Islet precursor cell (in vitro differentiated cells): Measurements from ENCODE around the gene CIC.

Source experiments
- DNase-seq: peaks from one replicate; pipeline ENCODE4 v3.0.0-alpha.2; 2018

Gene CIC

DNA sequence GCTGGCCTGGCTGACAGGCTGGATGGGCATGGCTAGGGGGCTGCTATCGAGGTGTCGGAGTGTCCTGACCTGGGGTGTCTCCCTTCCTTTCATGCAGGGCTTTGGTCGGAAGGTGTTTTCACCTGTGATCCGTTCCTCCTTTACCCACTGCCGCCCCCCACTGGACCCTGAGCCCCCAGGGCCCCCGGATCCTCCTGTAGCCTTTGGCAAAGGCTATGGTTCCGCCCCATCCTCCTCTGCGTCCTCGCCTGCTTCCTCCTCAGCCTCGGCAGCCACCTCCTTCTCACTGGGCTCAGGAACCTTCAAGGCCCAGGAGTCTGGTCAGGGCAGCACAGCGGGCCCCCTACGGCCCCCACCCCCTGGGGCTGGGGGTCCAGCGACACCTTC is 21.1 kb downstream of the CIC start:
- no peak for DNase-seq

DNA sequence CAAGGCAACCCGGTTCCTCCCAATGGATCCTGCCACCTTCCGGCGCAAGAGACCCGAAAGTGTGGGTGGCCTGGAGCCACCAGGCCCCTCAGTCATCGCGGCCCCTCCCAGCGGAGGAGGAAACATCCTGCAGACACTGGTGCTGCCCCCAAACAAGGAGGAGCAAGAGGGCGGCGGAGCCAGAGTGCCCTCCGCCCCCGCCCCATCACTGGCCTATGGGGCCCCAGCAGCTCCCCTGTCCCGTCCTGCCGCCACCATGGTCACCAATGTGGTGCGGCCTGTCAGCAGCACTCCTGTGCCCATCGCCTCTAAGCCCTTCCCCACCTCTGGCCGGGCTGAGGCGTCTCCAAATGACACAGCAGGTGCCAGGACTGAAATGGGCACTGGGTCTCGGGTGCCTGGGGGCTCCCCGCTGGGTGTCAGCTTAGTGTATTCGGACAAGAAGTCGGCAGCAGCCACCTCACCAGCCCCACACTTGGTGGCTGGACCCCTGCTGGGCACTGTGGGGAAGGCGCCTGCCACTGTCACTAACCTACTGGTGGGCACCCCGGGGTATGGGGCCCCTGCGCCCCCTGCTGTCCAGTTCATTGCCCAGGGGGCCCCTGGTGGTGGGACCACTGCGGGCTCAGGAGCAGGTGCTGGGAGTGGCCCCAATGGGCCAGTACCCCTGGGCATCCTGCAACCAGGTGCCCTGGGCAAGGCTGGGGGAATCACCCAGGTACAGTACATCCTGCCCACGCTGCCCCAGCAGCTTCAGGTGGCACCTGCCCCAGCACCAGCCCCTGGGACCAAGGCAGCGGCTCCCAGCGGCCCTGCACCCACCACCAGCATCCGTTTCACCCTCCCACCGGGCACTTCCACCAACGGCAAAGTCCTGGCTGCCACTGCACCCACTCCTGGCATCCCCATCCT is 21.7 kb downstream of the CIC start:
- DNase-seq, result peak; percentile 78

DNA sequence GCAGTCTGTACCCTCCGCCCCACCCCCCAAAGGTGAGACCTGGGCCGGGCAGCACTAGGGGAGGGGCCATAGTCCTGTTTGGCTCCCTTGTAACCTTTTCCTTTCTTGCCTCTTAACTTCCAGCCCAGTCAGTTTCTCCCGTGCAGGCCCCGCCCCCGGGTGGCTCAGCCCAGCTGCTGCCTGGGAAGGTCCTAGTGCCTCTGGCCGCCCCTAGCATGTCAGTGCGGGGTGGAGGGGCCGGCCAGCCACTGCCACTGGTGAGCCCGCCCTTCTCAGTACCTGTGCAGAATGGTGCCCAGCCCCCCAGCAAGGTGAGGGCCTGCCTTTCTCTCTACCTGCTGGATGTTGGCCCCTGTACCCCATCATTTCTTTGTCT is 22.4 kb downstream of the CIC start:
- DNase-seq, result no peak

DNA sequence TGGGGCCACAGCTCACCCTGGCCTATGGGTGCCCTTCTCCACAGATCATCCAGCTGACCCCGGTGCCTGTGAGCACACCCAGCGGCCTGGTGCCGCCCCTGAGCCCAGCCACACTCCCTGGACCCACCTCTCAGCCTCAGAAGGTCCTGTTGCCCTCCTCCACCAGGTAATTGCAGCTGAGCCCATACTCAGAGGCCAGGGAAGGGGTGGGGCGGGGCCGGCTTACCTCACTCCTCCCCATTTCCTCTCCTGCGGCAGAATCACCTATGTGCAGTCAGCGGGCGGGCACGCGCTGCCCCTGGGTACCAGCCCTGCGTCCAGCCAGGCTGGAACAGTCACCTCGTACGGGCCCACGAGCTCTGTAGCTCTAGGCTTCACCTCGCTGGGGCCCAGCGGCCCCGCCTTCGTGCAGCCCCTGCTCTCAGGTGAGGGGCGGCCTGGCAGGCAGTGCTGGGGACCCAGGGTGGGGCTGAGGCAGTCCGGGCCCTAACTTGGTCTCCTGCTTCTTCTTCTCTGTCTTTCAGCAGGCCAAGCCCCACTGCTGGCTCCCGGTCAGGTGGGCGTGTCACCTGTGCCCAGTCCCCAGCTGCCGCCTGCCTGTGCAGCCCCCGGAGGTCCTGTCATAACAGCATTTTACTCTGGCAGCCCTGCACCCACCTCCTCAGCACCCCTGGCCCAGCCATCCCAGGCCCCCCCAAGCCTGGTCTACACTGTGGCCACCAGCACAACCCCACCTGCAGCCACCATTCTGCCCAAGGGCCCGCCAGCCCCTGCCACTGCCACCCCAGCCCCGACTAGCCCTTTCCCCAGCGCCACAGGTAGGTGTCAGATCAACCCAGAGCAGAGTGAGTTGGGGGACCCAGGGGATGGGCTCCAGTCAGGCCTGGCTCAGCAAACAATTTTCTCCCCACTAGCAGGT is 23.2 kb downstream of the CIC start:
- no peak for DNase-seq

DNA sequence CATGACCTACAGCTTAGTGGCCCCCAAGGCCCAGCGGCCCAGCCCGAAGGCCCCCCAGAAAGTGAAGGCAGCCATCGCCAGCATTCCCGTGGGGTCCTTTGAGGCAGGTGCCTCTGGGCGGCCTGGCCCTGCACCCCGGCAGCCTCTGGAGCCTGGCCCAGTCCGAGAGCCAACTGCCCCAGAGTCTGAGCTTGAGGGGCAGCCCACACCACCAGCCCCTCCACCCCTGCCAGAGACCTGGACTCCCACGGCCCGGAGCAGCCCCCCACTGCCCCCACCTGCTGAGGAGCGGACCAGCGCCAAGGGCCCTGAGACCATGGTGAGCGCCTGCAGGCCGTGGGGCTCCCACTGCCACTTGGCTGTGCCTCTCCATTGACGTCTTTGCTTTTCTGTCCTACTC is 23.9 kb downstream of the CIC start:
- DNase-seq, result no peak

DNA sequence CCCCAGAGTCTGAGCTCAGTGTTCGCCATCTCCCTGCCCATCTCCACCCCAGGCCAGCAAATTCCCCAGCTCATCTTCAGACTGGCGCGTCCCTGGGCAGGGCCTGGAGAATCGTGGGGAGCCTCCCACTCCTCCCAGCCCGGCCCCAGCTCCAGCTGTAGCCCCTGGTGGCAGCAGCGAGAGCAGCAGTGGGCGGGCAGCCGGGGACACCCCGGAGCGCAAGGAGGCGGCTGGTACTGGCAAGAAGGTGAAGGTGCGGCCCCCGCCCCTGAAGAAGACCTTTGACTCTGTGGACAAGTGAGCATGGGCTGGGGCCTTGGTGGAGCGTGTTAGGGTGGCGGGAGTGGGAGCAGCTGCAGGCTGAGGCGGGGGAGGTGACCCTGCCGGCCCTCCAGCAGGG is 24.5 kb downstream of the CIC start:
- no peak for DNase-seq

DNA sequence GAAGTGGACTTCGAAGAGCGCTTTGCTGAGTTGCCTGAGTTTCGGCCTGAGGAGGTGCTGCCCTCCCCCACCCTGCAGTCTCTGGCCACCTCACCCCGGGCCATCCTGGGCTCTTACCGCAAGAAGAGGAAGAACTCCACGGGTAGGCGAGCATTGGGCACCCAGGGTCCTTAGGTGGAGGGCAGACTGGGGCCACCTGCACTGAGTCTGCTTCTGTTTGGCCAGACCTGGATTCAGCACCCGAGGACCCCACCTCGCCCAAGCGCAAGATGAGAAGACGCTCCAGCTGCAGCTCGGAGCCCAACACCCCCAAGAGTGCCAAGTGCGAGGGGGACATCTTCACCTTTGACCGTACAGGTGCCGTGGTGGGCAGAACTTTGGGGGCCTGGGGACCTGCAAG is 24.9 kb downstream of the CIC start:
- no peak for DNase-seq

DNA sequence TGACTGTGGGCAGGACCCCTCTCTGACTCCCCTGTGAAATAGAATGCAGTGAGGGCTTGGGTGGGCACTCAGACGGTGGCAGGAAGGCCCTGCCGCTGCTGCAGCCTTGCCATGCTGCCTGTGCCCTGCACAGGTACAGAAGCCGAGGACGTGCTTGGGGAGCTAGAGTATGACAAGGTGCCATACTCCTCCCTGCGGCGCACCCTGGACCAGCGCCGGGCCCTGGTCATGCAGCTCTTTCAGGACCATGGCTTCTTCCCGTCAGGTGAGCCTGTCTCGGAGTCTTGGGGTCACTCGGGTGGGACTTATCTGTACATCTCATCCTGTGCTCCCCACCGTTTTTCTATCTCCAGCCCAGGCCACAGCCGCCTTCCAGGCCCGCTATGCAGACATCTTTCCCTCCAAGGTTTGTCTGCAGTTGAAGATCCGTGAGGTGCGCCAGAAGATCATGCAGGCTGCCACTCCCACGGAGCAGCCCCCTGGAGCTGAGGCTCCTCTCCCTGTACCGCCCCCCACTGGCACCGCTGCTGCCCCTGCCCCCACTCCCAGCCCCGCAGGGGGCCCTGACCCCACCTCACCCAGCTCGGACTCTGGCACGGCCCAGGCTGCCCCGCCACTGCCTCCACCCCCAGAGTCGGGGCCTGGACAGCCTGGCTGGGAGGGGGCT is 25.6 kb downstream of the CIC start:
- DNase-seq, result no peak

DNA sequence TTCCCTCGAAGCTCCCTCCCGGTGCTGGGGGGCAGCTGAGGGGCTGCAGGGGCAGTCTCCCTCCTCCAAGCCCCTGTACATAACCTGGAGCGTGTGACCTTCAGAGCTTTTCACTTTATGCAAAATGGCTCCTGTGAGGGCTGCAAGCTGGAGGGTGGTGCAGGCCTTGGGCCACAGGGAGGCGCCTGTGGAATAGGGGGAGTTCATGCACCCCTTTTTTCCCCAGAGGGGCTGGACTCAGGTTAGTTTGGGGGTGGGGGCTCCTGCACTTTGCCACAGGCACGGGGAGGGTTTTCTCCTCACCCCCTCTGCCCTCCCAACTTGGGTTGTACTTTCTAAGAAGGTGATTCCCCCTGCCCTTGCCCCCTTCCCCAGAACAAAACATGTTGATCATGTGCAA is 26.3 kb downstream of the CIC start:
- no peak for DNase-seq

DNA sequence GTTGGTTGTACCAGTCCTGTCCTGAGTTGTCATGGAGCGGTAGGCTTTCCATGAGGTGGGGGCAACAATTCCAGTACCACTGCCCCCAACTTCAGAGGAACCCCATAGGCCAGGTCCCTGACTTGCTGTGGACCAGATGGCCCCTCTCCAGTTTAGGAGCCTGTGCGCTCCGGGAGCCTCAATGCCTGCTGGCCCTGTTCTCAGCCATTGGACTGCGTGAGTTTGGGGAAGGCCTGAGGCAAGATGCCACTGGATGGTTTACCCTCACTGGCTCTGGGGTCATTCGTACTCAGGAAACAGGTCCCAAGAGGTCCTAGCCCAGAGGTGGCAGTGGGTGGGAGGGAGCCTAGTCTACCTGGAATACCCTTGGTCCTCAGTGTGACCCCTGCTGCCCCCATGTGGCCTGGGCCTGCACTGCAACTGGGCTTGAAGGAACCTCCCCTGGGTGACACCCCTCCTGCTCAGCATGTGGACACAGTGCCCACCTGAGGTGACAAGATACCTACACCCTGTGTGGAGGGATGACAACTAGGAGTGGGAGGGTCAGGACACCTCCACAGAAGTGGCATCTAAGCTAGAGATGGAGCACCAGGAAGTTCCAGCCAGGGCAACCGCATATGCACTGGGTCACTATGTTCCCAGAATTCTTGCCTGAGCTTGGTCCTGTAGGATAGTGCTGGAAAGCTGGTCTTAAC is 26.9 kb downstream of the CIC start:
- DNase-seq, result peak; percentile 91

DNA sequence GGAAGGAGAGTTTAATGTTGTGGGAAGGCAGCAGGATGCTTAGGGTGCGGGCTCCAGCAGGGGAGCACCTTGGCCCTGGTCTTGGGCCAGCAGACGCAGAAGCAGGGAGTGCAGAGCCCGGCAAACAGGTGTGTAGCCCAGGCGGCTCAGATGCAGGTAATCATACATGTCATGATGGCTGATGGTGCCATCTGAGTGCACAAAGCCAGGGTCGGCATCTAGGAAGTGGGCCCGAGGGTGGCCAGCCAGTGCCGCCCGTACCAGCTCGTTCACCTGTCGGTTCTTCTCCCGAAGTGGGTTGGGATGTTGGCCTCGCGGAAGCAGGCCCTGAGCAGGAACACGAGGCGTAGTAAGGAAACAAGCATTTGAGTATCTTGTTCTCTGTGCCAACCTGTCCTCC is 28.0 kb downstream of the CIC start:
- DNase-seq, result peak; percentile 43

DNA sequence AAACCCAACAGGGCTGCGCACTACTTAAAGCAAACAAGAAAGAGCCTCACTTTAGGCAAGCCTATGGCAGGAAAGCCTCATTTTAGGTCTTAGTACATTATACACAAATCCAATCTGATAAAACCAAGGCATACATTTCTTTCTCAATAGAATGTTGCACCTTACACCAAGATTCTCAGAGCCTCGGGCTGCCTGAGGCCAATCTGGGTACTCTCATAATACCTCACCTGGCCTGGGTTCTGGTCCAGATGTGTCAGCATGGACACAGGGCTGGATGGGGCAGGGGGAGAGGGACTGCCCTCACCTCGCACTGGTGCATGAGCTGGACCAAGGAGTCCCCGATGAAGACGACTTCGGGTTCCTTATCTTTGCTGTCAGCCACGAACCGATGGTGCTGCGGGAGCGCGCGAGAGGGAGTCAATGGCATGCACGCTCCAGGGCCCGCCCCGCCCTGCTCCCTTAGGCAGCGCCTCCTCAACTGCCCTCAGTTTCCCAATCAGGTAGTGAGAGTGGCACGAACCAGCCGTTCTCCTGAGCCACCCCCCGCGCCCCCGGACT is 32.7 kb downstream of the CIC start, which contains the start of gene PRR19:
Gene PRR19, plus strand, starts transcription at position 487 of the 558 bp plus-strand sequence. CDS start 7,453 bp downstream, outside the sequence.
- DNase-seq, result no peak

DNA sequence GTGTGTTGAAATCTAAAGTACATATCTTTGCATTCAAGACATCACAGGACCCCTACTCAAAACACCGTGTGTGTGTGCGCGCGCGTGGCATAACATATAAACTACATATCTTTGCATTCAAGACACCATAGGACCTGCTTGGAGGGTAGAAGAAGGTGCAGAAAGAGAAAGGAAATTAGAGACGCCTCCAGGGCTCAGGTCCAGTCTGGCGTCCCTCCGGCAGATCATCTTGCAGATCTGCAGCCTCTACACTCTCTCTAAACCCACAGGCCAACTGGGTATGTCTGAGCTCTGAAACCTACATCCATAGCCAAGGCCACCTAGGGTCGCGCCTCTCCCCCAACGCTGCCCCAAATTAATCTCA is 34.0 kb downstream of the CIC start:
- no peak for DNase-seq

DNA sequence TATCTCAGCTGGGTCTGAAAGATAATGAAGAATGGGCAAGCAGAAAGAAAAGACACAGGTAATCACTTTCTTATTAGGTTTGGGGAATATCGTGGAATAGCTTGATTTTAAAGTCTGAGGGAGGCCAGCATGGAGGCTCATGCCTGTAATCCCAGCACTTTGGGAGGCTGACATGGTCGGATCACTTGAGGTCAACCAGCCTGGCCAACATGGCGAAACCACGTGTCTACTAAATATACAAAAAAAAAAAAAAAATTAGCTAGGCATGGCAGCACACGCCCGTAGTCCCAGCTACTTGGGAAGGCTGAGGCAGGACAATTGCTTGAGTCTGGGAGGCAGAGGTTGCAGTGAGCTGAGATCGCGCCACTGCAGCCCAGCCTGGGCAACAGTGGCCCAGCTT is 34.8 kb downstream of the CIC start:
- no peak for DNase-seq

DNA sequence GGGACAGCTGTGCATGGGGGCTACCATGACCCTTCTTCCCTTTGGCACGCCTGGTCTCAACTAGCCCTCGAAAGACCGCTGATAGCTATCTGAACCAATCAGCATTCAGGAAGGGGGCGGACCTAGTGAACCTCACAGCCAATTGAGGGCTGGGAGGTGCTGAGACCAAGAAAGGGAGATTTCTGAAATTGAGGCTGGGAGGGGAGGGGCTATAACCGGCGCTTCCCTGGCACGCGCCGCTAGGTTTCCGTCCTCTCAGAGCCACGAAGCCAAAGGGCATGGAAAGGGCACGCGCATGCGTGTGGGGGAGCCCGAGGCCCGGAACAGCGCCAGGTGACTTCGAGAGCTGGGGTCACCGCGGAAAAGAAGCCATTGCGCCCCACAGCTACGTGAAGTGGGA is 37.6 kb downstream of the CIC start:
- DNase-seq, result no peak

DNA sequence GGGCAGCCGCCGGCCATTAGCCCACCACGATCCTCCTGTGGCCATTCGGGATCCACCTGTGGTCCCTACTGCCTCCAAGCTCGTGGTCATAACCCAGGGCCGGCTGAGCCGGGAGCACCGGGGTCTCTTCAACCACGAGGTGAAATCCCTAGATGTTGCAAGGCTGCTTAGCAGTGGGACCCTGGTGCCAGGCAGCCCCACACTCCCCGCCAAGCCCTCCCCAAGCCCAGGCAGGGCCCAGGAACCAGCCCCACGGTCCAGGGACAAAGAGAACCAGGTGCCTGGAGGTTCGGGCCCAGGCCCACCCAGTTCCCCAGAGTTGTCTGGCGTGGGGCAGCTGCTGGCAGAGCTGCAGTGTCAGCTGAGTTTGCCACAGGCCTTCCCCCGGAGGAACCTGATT is 40.6 kb downstream of the CIC start:
- no peak for DNase-seq

DNA sequence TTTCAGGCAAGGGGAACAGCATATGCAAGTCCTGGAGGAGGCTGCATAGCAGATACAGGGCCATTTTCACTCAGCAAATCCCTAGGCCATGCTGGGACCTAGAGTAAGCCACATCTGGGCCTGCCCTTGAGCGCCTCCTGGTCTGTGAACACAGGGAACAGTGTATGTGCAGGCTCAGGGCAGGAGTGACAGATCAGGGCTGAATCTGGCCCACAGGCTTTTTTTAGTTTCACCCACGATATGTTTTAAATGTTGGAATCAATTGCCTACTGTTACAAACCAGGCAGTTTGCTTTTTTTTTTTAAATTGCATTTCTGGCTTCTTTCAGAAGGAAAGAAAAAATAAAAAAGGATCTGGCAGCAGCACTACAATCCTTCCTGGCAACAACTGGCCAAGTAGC is 42.6 kb downstream of the CIC start:
- DNase-seq, result no peak

DNA sequence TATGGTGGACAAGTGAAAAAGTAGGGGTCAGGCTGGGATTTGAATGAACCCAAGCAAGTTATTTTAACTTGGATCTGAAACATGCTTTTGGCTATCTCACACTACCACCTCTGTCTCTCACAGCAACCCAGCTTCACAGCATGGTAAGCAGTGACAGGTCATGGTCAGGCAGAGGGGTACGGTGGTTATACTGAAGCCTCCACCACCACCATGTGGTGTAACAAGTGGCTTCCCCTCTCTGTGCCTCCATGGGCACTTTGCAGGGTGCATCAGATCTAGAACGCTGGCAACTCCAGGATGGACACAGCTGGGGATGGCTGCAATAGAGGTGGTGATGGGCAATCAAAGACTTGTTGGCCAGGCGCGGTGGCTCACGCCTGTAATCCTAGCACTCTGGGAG is 43.3 kb downstream of the CIC start:
- DNase-seq, result no peak

DNA sequence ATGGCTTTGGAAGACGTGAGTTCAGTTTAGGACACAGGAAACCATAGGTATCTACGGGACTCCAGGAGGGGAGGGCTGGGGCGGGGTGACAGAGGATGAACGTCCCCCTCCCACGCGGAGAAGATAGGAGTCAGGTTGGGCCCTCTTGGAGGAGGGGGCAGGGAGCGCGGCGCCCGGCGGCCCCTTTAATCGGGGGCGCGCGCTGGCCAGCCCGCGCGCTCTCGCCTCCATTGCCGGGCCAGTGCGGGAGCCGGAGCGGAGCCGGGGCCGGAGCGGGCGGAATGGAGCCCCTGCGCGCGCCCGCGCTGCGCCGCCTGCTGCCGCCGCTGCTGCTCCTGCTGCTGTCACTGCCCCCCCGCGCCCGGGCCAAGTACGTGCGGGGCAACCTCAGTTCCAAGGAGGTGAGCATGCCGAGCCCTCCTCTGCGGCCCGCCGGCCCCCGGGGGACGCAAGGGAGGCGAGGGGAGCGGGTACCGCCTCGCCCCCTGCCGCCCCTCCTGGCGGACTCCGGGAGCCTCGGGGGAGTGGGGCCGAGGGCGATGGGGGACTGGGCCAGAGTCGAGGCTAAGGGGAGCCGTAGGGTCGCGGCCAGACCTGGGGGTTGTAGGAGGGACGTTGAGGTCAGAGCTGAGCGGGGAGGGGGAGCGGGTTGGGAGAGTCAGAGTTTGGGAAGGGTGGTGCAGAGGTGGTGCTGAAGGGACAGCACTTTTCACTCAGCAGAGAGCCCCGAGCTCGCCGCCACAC is 44.2 kb downstream of the CIC start, which contains the start of gene TMEM145:
Gene TMEM145, plus strand, starts transcription at position 214 of the 744 bp plus-strand sequence. Its CDS starts 68 bp downstream, at position 282.
- peak; percentile 78 for DNase-seq

DNA sequence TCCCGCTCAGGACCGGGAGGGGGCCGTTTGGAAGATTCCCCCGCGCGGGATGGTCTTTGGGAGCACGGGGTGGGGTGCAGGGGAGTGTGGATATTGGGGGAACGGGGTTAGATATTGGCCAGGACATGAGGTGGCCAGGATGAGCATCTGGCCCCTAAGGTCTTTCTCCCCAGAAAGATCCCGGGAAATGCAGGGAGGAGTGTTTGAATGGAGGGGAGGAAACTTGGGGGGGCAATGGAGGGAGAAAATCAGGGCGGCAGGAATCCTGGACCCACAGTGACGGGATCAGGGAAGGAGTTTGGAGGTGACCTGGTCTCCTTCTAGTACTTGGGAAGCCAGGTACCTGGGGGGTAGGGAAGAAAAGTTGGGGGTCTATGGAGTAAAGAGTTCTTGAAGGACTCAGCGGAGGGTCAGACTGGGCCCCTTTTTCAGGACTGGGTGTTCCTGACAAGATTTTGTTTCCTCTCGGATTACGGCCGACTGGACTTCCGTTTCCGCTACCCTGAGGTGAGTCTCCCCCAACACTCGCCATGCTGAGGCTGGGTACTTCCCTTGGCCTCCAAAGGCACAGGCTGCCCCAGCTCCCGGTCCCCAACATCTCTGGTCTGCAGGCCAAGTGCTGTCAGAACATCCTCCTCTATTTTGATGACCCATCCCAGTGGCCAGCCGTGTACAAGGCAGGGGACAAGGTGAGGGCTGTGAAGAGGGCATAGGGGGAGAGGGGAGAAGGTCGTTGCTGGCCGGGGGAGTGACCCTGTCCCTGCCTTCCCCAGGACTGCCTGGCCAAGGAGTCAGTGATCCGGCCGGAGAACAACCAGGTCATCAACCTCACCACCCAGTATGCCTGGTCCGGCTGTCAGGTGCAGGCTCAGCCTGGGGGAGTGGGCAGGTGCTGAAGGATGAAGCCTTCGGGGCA is 45.0 kb downstream of the CIC start:
- DNase-seq, result no peak
